ENCODE measurements around the gene RP2.

- TF ChIP-seq MAX (IDR thresholded peaks at IDR 0.05): no peak
- TF ChIP-seq SUZ12 (IDR thresholded peaks at IDR 0.05; ENCODE audit: low read length): no peak
- TF ChIP-seq CTCF (IDR thresholded peaks at IDR 0.05; ENCODE audit: control extremely low read depth in 1 of 3, insufficient read depth in 1 of 3, low read depth in 1 of 3, low read length in 3 of 3): no peak
- TF ChIP-seq NANOG (IDR thresholded peaks at IDR 0.05; ENCODE audit: insufficient read depth, low read depth, low read length, poor library complexity, severe bottlenecking): no peak
- TF ChIP-seq USF2 (IDR thresholded peaks at IDR 0.05; ENCODE audit: low read length): no peak
- no peak for TF ChIP-seq POLR2AphosphoS5 (IDR thresholded peaks at IDR 0.05; ENCODE audit: low read depth, low read length)
- TF ChIP-seq EZH2 (IDR thresholded peaks at IDR 0.05; ENCODE audit: low read depth, low read length, severe bottlenecking): no peak
- no peak for TF ChIP-seq SP1 (IDR thresholded peaks at IDR 0.05; ENCODE audit: low read depth, low read length)
- no peak for TF ChIP-seq KDM1A (IDR thresholded peaks at IDR 0.05; ENCODE audit: borderline replicate concordance, low read length)
- TF ChIP-seq POLR2A (IDR thresholded peaks at IDR 0.05; ENCODE audit: control extremely low read depth in 1 of 2, low read depth in 2 of 2, low read length in 2 of 2): no peak
- no peak for TF ChIP-seq POU5F1 (IDR thresholded peaks at IDR 0.05; ENCODE audit: low read depth, low read length)
Measured at GRCh38 chrX:46866726-46867125, 29.9 kb downstream of the RP2 start.
